DMS53 (cell line): ENCODE results near the gene HECW1.
A peak's percentile ranks its signal among the peaks of the same experiment; 100 is the strongest.
"Not testable (repeated sequence)": the region's sequence is repeated elsewhere in the genome, so short reads cannot be mapped to it uniquely, and the experiment has no call there.

Experiments
- DNase-seq: peaks from one replicate; lab custom pipeline; 2025; lab: John Stamatoyannopoulos, UW

HECW1 gene

GRCh38 chr7:43583424-43584194, 471.2 kb downstream of the HECW1 start:
- peak; percentile 81 for DNase-seq

DNA sequence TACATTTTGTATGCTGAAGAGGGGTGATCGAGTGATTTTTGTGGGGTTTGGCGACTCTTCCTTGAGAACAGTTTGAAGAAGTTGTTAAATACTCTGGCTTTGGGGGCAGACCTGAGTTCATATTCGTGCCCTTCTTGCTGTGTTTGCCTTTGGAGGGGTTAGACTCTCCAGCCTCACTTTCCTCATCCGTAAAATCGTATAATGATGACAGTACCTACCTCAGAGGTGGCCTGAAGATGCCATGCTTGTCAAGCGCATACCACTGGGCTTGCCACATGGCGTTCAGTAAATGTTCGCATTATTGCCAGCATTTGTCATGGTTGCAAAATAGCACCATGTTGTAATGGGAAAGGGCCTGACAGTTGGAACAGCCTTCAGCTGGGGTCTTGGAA, 471.7 kb downstream of the HECW1 start:
- DNase-seq: peak; percentile 41

- not testable (repeated sequence) for DNase-seq
Observed at GRCh38 chr7:43584733-43585132, 472.3 kb downstream of the HECW1 start.

- DNase-seq: no peak
Observed at GRCh38 chr7:43585562-43585961, 473.1 kb downstream of the HECW1 start.

DNA sequence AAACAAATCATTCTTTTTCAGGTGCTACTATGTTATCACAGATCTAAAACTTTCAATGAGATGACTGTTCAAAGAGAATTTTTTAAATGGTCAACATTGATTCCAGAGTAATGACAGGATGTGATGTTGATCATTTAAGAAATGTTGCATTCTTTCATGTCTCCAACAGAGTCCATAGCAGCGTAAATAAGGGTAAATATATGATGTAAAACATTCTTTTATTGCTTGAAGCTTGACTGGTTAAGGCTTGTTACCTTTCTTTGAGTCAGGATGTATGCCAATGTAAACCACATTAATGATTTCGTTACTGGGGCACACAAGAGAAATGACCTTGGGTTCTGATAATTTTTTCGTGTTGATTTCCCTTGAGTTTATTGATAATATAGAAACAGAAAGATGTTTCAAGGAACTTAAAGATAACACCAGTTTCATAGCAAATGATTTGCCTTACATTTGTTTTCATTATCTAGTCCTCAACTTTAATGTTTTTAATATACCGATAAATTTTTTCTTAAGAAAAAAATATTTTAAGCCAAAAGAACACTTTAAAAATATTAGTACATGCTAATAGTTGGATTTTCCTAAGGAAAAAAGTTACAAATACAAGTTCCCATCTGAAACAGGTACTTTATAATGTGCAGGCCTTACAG, 473.9 kb downstream of the HECW1 start:
- DNase-seq: no peak

GRCh38 chr7:43588477-43589132, 476.2 kb downstream of the HECW1 start:
- no peak for DNase-seq

DNA sequence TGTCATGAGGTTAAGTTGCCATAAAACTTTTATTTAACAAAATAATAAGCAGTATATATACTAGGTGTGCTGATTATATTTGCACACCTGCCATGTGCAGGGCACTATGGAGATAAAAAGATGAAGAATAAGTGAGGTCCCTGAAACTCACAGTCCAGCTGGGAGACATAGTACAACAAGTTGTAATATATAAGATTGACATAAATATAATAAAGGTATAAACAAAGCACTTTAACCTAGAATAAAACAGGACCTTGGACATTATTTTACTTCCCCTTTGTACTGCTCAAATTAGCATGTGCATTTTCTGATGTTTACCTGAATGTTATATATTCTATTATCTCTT, 476.7 kb downstream of the HECW1 start:
- DNase-seq: no peak

- DNase-seq: no peak
Observed at GRCh38 chr7:43589728-43590127, 477.3 kb downstream of the HECW1 start.

DNA sequence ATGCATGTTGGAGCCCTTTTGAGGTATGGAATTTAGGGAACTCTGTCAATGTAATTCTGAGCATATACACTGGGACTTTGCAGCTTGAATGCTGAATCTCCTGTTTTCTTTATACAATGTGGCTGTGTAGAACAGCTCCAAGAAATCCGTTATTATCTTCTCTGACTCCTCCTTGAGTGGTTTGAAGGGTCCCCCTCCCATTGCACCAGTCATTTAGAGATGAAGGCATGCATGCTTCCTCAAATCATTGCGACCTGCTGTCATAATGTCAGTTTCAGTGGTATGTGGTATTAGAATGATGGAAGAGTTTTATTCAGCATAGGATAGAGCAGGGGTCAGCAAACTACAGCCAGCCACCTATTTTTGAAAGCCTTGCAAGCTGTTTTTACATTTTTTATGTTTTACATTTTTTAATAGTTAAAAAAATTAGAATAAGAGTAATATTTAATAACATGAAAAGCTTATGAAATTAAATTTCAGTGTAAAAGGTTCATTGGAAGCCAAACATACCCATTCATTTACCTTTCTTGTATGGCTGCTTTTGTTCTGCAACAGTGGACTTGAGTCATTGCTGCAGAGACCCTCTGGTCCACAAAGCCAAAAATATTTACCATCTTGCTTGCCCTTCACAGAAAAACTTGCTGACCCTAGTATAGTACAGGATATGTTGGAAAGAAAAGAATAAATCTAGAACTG, 478.6 kb downstream of the HECW1 start:
- DNase-seq: no peak

GRCh38 chr7:43591558-43592180, 479.2 kb downstream of the HECW1 start:
- DNase-seq: no peak

DNA sequence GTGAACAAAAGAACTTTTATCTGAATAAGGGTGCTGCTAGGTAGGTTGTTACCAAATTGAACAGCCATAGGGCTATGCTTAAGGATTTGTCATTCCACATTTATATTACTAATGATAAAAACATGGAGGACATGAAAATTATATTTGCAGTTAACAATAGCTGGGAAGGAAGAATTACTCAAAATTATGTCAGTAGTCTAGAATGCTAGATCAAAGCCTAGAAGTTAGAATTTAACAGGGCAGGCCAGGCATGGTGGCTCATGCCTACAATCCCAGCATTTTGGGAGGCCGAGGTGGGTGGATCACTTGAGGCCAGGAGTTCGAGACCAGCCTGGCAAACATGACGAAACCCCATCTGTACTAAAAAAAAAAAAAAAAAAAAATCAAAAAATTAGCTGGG, 479.9 kb downstream of the HECW1 start:
- no peak for DNase-seq

DNA sequence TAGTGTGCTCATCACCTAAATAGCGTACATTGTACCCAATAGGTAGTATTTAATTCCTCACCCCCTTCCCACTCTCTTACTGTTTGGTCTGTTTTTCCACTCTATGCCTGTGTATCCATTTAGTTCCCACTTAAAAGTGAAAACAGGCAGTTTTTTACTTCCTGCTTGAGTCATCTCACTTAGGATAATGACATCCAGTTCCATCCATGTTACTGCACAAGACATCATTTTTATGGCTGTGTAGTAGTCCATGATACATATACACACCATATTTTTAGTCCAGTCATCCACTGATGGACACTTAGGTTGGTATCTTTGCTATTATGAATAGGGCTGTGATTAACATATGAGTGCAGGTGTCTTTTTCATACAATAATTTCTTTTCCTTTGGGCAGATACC, 480.6 kb downstream of the HECW1 start:
- peak; percentile 46 for DNase-seq

DNA sequence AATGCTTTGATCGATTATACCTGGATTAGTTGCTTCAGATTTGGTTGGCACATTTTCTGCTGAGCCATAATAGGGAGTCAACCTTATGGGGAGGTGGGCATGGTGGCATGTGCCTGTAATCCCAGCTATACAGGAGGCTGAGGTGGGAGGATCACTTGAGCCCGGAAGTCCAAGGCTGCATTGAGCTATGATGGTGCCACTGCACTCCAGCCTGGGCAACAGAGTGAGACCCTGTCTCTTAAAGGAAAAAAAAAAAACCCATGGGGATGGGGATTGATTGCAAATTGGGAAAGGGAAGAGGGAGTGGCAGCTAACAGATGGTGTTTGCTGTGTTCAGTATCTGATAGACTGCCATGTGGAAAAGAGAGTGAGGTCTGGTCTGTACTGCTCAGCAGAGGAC, 481.6 kb downstream of the HECW1 start:
- no peak for DNase-seq

DNA sequence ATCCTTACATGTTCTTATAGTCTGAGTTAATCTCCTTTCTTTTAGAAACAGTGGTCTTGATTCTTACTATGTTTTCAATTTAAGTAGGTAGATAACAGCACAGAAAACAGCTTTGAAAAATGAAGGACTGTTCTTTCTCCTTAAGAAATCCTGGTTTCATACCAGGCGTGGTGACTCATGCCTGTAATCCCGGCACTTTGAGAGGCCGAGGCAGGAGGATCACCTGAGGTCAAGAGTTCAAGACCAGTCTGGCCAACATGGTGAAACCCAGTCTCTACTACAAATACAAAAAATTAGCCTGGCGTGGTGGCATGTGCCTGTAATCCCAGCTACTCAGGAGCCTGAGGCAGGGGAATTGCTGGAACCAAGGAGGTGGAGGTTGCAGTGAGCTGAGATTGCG, 484.0 kb downstream of the HECW1 start:
- not testable (repeated sequence) for DNase-seq

DNA sequence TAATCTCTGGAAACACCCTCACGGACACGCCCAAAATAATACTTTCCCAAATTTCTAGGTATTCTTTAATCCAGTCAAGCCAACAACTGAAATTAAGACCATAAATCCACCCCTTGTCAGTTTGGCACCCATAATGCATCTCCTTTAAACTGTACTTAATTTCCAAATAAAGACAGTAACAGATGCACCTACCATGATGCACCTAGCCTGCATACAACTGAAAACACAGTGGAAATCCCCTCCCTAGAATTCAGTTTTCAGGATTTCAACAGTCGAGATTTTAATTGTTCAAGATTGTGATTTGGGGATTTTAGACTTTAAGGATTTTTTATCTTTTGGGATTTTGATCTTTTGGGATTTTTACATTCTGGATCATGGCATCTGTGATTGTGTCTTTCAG, 487.6 kb downstream of the HECW1 start:
- no peak for DNase-seq

GRCh38 chr7:43602256-43602655, 489.8 kb downstream of the HECW1 start:
- DNase-seq: no peak

GRCh38 chr7:43604251-43604650, 491.8 kb downstream of the HECW1 start:
- no peak for DNase-seq

GRCh38 chr7:43609097-43609496, 496.6 kb downstream of the HECW1 start:
- no peak for DNase-seq

- no peak for DNase-seq
Observed at GRCh38 chr7:43612128-43612527, 499.7 kb downstream of the HECW1 start.

GRCh38 chr7:43612599-43613589, 500.4 kb downstream of the HECW1 start:
- DNase-seq: no peak
